IMR-90 (cell line): ENCODE data around the gene GABRB2. TPM values are rescaled to one million over a fixed set of nuclear protein-coding genes. Genes with fewer than 3 reads are reported as not detected.

ENCODE experiments used
- ATAC-seq: fragments of 200-7000 bp; cut with Tn5 transposase; 2 replicates; pipeline ENCODE4 v1.9.1; 2020; ENCODE audit warnings: low read depth, mild to moderate bottlenecking, moderate library complexity
- BruUV-seq: library from RNA; stranded (reverse); fragments of 400-500 nt; replicated peaks from 2 replicates; lab custom pipeline; 2021; lab: Mats Ljungman, UMichigan
- CTCF ChIA-PET: fragments of 300-600 bp; formaldehyde crosslinking; extraction: SDS; loops from one replicate; lab custom pipeline; 2021; ENCODE audit warnings: antibody characterized with exemption; lab: Yijun Ruan, JAX
- POLR2A ChIA-PET: fragments of 300-600 bp; sonication (Branson Sonifier 250); formaldehyde crosslinking; loops from one replicate; lab custom pipeline; 2022; ENCODE audit warnings: antibody characterized with exemption; ENCODE audit not compliant: unreplicated experiment; lab: Charles Lee
- DNase-seq: peaks from one replicate; pipeline ENCODE4 v3.0.0; 2013
- H2AFZ ChIP-seq: replicated peaks from 2 replicates; pipeline ENCODE3; 2013; ENCODE audit warnings: low read length, mild to moderate bottlenecking; ENCODE audit not compliant: poor library complexity
- H2AK5ac ChIP-seq: 2 replicates; pipeline ENCODE4 v1.6.1; 2013; ENCODE audit warnings: low read depth, low read length, inconsistent platforms
- H2AK9ac ChIP-seq: replicated peaks from 2 replicates; pipeline ENCODE3; 2013; ENCODE audit warnings: mild to moderate bottlenecking, low read depth, low read length, moderate library complexity; ENCODE audit not compliant: poor library complexity
- H2BK120ac ChIP-seq: 2 replicates; pipeline ENCODE4 v1.6.1; 2013; ENCODE audit warnings: low read depth, low read length, inconsistent platforms
- H2BK15ac ChIP-seq: 3 replicates; pipeline ENCODE4 v1.6.1; 2013; ENCODE audit warnings: low read depth, low read length, inconsistent platforms
- H2BK20ac ChIP-seq: 2 replicates; pipeline ENCODE4 v1.6.1; 2013; ENCODE audit warnings: low read depth, mild to moderate bottlenecking, inconsistent platforms, low read length, moderate library complexity
- H2BK5ac ChIP-seq: 2 replicates; pipeline ENCODE4 v1.6.1; 2013; ENCODE audit warnings: mild to moderate bottlenecking, low read depth, low read length, inconsistent platforms; ENCODE audit not compliant: poor library complexity, severe bottlenecking
- H3K14ac ChIP-seq: replicated peaks from 2 replicates; pipeline ENCODE4 v1.6.1; 2013; ENCODE audit warnings: low read depth, low read length, inconsistent platforms
- H3K18ac ChIP-seq: 2 replicates; pipeline ENCODE4 v1.6.1; 2013; ENCODE audit warnings: low read depth, low read length, control low read depth
- H3K23ac ChIP-seq: 2 replicates; pipeline ENCODE4 v1.6.1; 2013; ENCODE audit warnings: low read depth, low read length, inconsistent platforms
- H3K27ac ChIP-seq: 2 replicates; pipeline ENCODE4 v1.5.1; 2013; ENCODE audit warnings: mild to moderate bottlenecking, control low read depth, low read length; ENCODE audit not compliant: insufficient read depth
- H3K27me3 ChIP-seq: 2 replicates; pipeline ENCODE4 v1.6.1; 2013; ENCODE audit warnings: low read length; ENCODE audit not compliant: control insufficient read depth, insufficient read depth
- H3K36me3 ChIP-seq: 2 replicates; pipeline ENCODE4 v1.6.1; 2013; ENCODE audit warnings: low read length, mixed read lengths; ENCODE audit not compliant: control insufficient read depth, insufficient read depth
- H3K4ac ChIP-seq: 2 replicates; pipeline ENCODE4 v1.6.1; 2013; ENCODE audit warnings: low read depth, low read length, inconsistent platforms
- H3K4me1 ChIP-seq: 2 replicates; pipeline ENCODE4 v1.6.1; 2013; ENCODE audit warnings: low read length, mixed read lengths; ENCODE audit not compliant: control insufficient read depth, insufficient read depth
- H3K4me2 ChIP-seq: 2 replicates; pipeline ENCODE4 v1.6.1; 2013; ENCODE audit warnings: low read depth, mild to moderate bottlenecking, control low read depth, low read length, moderate library complexity
- H3K4me3 ChIP-seq: 2 replicates; pipeline ENCODE4 v1.5.1; 2013; ENCODE audit warnings: low read depth, mild to moderate bottlenecking, control low read depth, low read length, moderate library complexity; ENCODE audit not compliant: insufficient read depth
- H3K56ac ChIP-seq: 2 replicates; pipeline ENCODE4 v1.6.1; 2013; ENCODE audit warnings: low read length, inconsistent platforms; ENCODE audit not compliant: insufficient read depth; ENCODE audit errors: extremely low read depth
- H3K79me1 ChIP-seq, 2 experiments: 2 replicates each; pipeline ENCODE4 v1.6.1; 2013; ENCODE audit warnings: low read length in 2 of 2, inconsistent platforms in 1 of 2, low read depth in 1 of 2
- H3K9ac ChIP-seq: 2 replicates; pipeline ENCODE4 v1.6.1; 2013; ENCODE audit warnings: low read depth, low read length, control low read depth
- H3K9me1 ChIP-seq: 2 replicates; pipeline ENCODE4 v1.6.1; 2013; ENCODE audit warnings: low read length, inconsistent platforms; ENCODE audit not compliant: insufficient read depth
- H3K9me3 ChIP-seq: 2 replicates; pipeline ENCODE4 v1.6.1; 2013; ENCODE audit warnings: low read length; ENCODE audit not compliant: control insufficient read depth, insufficient read depth
- H4K20me1 ChIP-seq: 2 replicates; pipeline ENCODE4 v1.6.1; 2013; ENCODE audit warnings: low read length, inconsistent platforms; ENCODE audit not compliant: insufficient read depth
- H4K5ac ChIP-seq: 2 replicates; pipeline ENCODE4 v1.6.1; 2013; ENCODE audit warnings: mild to moderate bottlenecking, low read depth, low read length, control low read depth
- H4K8ac ChIP-seq, 2 experiments: 2 replicates each; pipeline ENCODE4 v1.6.1; 2013; ENCODE audit warnings: low read depth in 2 of 2, low read length in 2 of 2, control low read depth in 1 of 2, inconsistent platforms in 1 of 2
- H4K91ac ChIP-seq: 2 replicates; pipeline ENCODE4 v1.6.1; 2013; ENCODE audit warnings: low read depth, low read length, inconsistent platforms; ENCODE audit not compliant: insufficient read depth
- CTCF ChIP-seq: conservative IDR thresholded peaks from 2 replicates; pipeline ENCODE4 v1.5.1; 2012; ENCODE audit warnings: mild to moderate bottlenecking, low read depth, low read length, improper control_type of control experiment
- MXI1 ChIP-seq: IDR thresholded peaks from 2 replicates; pipeline ENCODE4 v1.6.1; 2012; ENCODE audit warnings: low read depth, mild to moderate bottlenecking, low read length, moderate library complexity, borderline replicate concordance
- NFE2L2 ChIP-seq: fragments of 150-350 bp; IDR thresholded peaks from 2 replicates; pipeline ENCODE4 v1.6.1; 2016; ENCODE audit warnings: low read depth, mild to moderate bottlenecking, low read length
- WGBS, 2 experiments: methylation state at CpG; one replicate each; pipeline versions ENCODE4 v1.1.5 to v1.1.7; 2013; ENCODE audit warnings: missing lambda C conversion rate in 2 of 2; ENCODE audit not compliant: insufficient read length in 1 of 2; ENCODE audit errors: extremely low coverage in 2 of 2; 5-methylcytosine and 5-hydroxymethylcytosine counted together
- dilution Hi-C: fragments of 300-500 bp; cut with HindIII; formaldehyde crosslinking; loops from one replicate; pipeline ENCODE4 v1.14.3; 2018; ENCODE audit warnings: low sequenced_read_pairs; ENCODE audit not compliant: unreplicated experiment
- in situ Hi-C: fragments of 300-500 bp; cut with MboI; formaldehyde crosslinking; loops from 3 replicates; pipeline ENCODE4 v1.14.3; 2019; ENCODE audit warnings: low sequenced_read_pairs, inconsistent platforms, mixed read lengths
- intact Hi-C: fragments of 100-400 bp; cut with micrococcal nuclease; formaldehyde crosslinking; loops from 2 replicates; pipeline ENCODE4 v1.10.0; 2022
- polyA plus RNA-seq, 3 experiments: library from polyadenylated mRNA; depleted of rRNA; stranded (reverse); fragments of >200 nt; gene quantifications; 2 replicates each; pipeline ENCODE4 v1.2.3, GENCODE V29; 2012; ENCODE audit warnings: low replicate concordance in 1 of 3
- total RNA-seq: library from RNA; depleted of rRNA; stranded (reverse); fragments of >200 nt; gene quantifications from 2 replicates; pipeline ENCODE4 v1.2.3, GENCODE V29; 2012
- TF ChIP-seq, protein P1 (sequence below): fragments of 150-350 bp; IDR thresholded peaks from 2 replicates; pipeline ENCODE4 v1.6.1; 2017; ENCODE audit warnings: mild to moderate bottlenecking, antibody characterized with exemption, low read length, low read depth

The GABRB2 gene
- total and polyA plus RNA-seq, 2 of the 4 experiments (the other 2 are of a cell fraction): not detected

- dilution Hi-C loops (no loop called here), intact Hi-C loops (no loop called here), in situ Hi-C loops (no loop called here)
- H3K9me1 ChIP-seq: no peaks in the 10 kb centered on the region
- WGBS, 2 experiments: 40% methylated on average over 1 of the region's 5 CpGs; no CpG with 5 or more reads in 1 of the 2 experiments
- H4K20me1 ChIP-seq: no peaks in the 10 kb centered on the region
- ChIA-PET POLR2A (no interaction called here), CTCF (no interaction called here)
- H2BK120ac ChIP-seq: no peak overlapping the region
- no peak overlapping the region for H2BK20ac ChIP-seq
- H3K4me1 ChIP-seq: no peaks in the 10 kb centered on the region
- H3K27ac ChIP-seq: no peak overlapping the region
- no peak overlapping the region for H3K4me3 ChIP-seq
- no peak overlapping the region for H3K23ac ChIP-seq
- no peaks in the 10 kb centered on the region for H3K27me3 ChIP-seq
- H2BK15ac ChIP-seq: no peak overlapping the region
- H2AK9ac ChIP-seq: no peak overlapping the region
- no peak overlapping the region for H4K8ac ChIP-seq
- BruUV-seq: no TSS peak
- no peaks in the 10 kb centered on the region for H3K79me1 ChIP-seq
- H3K18ac ChIP-seq: no peak overlapping the region
- DNase-seq (no peak), ATAC-seq (no peak)
- no peak overlapping the region for H2AK5ac ChIP-seq
- no peak overlapping the region for H4K91ac ChIP-seq
- H3K9ac ChIP-seq: no peak overlapping the region
- H4K5ac ChIP-seq: no peak overlapping the region
- no peak overlapping the region for H3K56ac ChIP-seq
- H2AFZ ChIP-seq: no peak overlapping the region
- H3K9me3 ChIP-seq: peaks cover 8% of the 10 kb centered on the region
- H2BK5ac ChIP-seq: no peak overlapping the region
- no peak overlapping the region for H3K14ac ChIP-seq
- TF ChIP-seq MXI1 (no peak), NFE2L2 (no peak), CTCF (no peak)
- TF ChIP-seq, protein P1, sequence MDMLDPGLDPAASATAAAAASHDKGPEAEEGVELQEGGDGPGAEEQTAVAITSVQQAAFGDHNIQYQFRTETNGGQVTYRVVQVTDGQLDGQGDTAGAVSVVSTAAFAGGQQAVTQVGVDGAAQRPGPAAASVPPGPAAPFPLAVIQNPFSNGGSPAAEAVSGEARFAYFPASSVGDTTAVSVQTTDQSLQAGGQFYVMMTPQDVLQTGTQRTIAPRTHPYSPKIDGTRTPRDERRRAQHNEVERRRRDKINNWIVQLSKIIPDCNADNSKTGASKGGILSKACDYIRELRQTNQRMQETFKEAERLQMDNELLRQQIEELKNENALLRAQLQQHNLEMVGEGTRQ: no peak
- H3K36me3 ChIP-seq: no peaks in the 10 kb centered on the region
- no peak overlapping the region for H3K4ac ChIP-seq
- H3K4me2 ChIP-seq: no peak overlapping the region
Measured at GRCh38 chr5:161312882-161313281, 233.6 kb downstream of the GABRB2 start.
